GM19438 (cell line): ENCODE measurements around the gene AGBL1.

ENCODE experiments used
- ATAC-seq: cut with Tn5 transposase; IDR thresholded peaks from one replicate; pipeline ENCODE4 v1.9.1; 2021; ENCODE audit warnings: low read depth; ENCODE audit not compliant: unreplicated experiment

AGBL1 gene

GRCh38 chr15:86558686-86559085, 479.0 kb downstream of the AGBL1 start:
- ATAC-seq, result no peak

GRCh38 chr15:86568378-86568777, 488.7 kb downstream of the AGBL1 start:
- ATAC-seq, result no peak

- ATAC-seq, result no peak
Observed at GRCh38 chr15:86570738-86571137, 491.1 kb downstream of the AGBL1 start.

- ATAC-seq, result no peak
Observed at GRCh38 chr15:86571873-86572272, 492.2 kb downstream of the AGBL1 start.

- no peak for ATAC-seq
Observed at GRCh38 chr15:86572368-86572841, 492.7 kb downstream of the AGBL1 start.

- ATAC-seq, result no peak
Observed at GRCh38 chr15:86573476-86573875, 493.8 kb downstream of the AGBL1 start.

- no peak for ATAC-seq
Observed at GRCh38 chr15:86588413-86588812, 508.7 kb downstream of the AGBL1 start.

GRCh38 chr15:86590461-86590860, 510.8 kb downstream of the AGBL1 start:
- ATAC-seq, result no peak

- no peak for ATAC-seq
Observed at GRCh38 chr15:86591158-86591557, 511.5 kb downstream of the AGBL1 start.

- no peak for ATAC-seq
Observed at GRCh38 chr15:86591994-86592735, 512.5 kb downstream of the AGBL1 start.

- no peak for ATAC-seq
Observed at GRCh38 chr15:86595741-86596140, 516.1 kb downstream of the AGBL1 start.

- ATAC-seq, result no peak
Observed at GRCh38 chr15:86603466-86603865, 523.8 kb downstream of the AGBL1 start.

GRCh38 chr15:86608461-86609205, 529.0 kb downstream of the AGBL1 start:
- no peak for ATAC-seq

- ATAC-seq, result no peak
Observed at GRCh38 chr15:86609275-86609674, 529.6 kb downstream of the AGBL1 start.

- no peak for ATAC-seq
Observed at GRCh38 chr15:86610038-86610437, 530.4 kb downstream of the AGBL1 start.

- no peak for ATAC-seq
Observed at GRCh38 chr15:86611417-86612040, 531.9 kb downstream of the AGBL1 start.

- ATAC-seq, result no peak
Observed at GRCh38 chr15:86615411-86615810, 535.7 kb downstream of the AGBL1 start.

GRCh38 chr15:86615816-86616215, 536.1 kb downstream of the AGBL1 start:
- ATAC-seq, result no peak

- ATAC-seq, result no peak
Observed at GRCh38 chr15:86616771-86617170, 537.1 kb downstream of the AGBL1 start.

GRCh38 chr15:86620157-86620556, 540.5 kb downstream of the AGBL1 start:
- ATAC-seq, result no peak

GRCh38 chr15:86620641-86621349, 541.1 kb downstream of the AGBL1 start:
- ATAC-seq, result no peak
